SU-DHL-6 (cell line): Measurements from ENCODE around the gene CAP1.
"Not testable (repeated sequence)": the region's sequence is repeated elsewhere in the genome, so short reads cannot be mapped to it uniquely, and the experiment has no call there.

Source experiments
- H2AFZ ChIP-seq: fragments of 200-600 bp; sonication (generic); 2 replicates; pipeline ENCODE4 v1.6.1; 2014; ENCODE audit warnings: low read depth, mild to moderate bottlenecking, moderate library complexity, mixed read lengths, antibody characterized with exemption, low read length; ENCODE audit not compliant: severe bottlenecking
- H3F3A ChIP-seq: fragments of 200-600 bp; shearing (Covaris generic); 2 replicates; pipeline ENCODE4 v1.6.0; 2016; ENCODE audit warnings: antibody characterized with exemption, mild to moderate bottlenecking; ENCODE audit not compliant: insufficient read depth
- H3K27ac ChIP-seq: fragments of 200-600 bp; sonication (generic); 2 replicates; pipeline ENCODE4 v1.5.1; 2016; ENCODE audit warnings: low read depth, mild to moderate bottlenecking, low read length, moderate library complexity, mixed read lengths
- H3K27me3 ChIP-seq: fragments of 200-600 bp; sonication (generic), shearing (Covaris generic); 2 replicates; pipeline ENCODE4 v1.6.0; 2014; ENCODE audit warnings: mild to moderate bottlenecking, low read length
- H3K36me3 ChIP-seq: fragments of 200-600 bp; sonication (generic); 2 replicates; pipeline ENCODE4 v1.6.1; 2014; ENCODE audit warnings: mild to moderate bottlenecking, low read length, mixed read lengths
- H3K4me2 ChIP-seq: fragments of 300-600, 200-600 bp; shearing (Covaris generic), sonication (generic); 2 replicates; pipeline ENCODE4 v1.6.0; 2014; ENCODE audit warnings: low read length, low read depth, mild to moderate bottlenecking; ENCODE audit not compliant: poor library complexity, severe bottlenecking
- H3K4me3 ChIP-seq: fragments of 200-600 bp; sonication (generic); 2 replicates; pipeline ENCODE4 v1.5.1; 2014; ENCODE audit warnings: antibody characterized with exemption, low read length, mild to moderate bottlenecking, mixed read lengths; ENCODE audit not compliant: insufficient read depth, poor library complexity, severe bottlenecking
- H3K79me2 ChIP-seq: fragments of 200-600 bp; sonication (generic); 2 replicates; pipeline ENCODE4 v1.6.1; 2014; ENCODE audit warnings: mild to moderate bottlenecking, low read length, moderate library complexity; ENCODE audit not compliant: insufficient read depth
- H3K9ac ChIP-seq: fragments of 200-600 bp; sonication (generic); 2 replicates; pipeline ENCODE4 v1.7.0; 2014; ENCODE audit warnings: mild to moderate bottlenecking, low read length
- H3K9me2 ChIP-seq: fragments of 200-600 bp; sonication (generic); replicated peaks from 2 replicates; pipeline ENCODE4 v1.6.1; 2014; ENCODE audit warnings: low read length; ENCODE audit not compliant: insufficient read depth
- H3K9me3 ChIP-seq: fragments of 200-600 bp; sonication (generic); 2 replicates; pipeline ENCODE4 v1.6.1; 2014; ENCODE audit warnings: low read length, mixed read lengths; ENCODE audit not compliant: insufficient read depth
- H4K20me1 ChIP-seq: fragments of 200-600 bp; sonication (generic); 2 replicates; pipeline ENCODE4 v1.6.1; 2014; ENCODE audit warnings: low read depth, mild to moderate bottlenecking, antibody characterized with exemption, low read length, moderate library complexity, mixed read lengths
- EZH2phosphoT487 ChIP-seq: fragments of 200-600 bp; sonication (generic), shearing (Covaris generic); conservative IDR thresholded peaks from 2 replicates; pipeline ENCODE4 v1.6.1; 2018; ENCODE audit warnings: mild to moderate bottlenecking, antibody characterized with exemption, low read length, moderate library complexity, mixed read lengths
- TF ChIP-seq, protein P1 (sequence below): fragments of 200-600 bp; sonication (generic); IDR thresholded peaks from one replicate; pipeline ENCODE4 v1.5.1; 2017; ENCODE audit warnings: antibody characterized with exemption, mild to moderate bottlenecking, low read length, moderate library complexity; ENCODE audit not compliant: insufficient read depth, poor library complexity, severe bottlenecking

The CAP1 gene

DNA sequence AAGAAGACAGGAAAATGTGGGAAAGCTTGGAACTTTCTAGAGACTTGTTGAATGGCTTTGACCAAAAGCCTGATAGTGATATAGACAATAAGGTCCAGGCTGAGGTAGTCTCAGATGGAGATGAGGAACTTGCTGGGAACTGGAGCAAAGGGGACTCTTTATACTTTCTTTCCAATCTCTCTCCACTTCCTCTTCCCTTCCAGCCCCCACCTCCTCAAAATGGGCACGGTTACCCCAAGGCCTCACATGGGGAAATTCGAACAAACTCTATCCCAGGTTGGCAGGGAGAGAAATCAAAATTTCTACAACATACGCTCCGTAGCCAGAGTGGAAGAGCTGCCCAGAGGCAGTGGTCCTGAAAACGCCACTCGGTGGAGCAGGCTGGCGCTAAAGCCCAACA is 41.3 kb downstream of the CAP1 start:
- Histone ChIP-seq H3K9ac (no peak overlapping the region), H3K9me2 (no peaks in the 10 kb centered on the region), H3K36me3 (peaks cover 5% of the 10 kb centered on the region; the same call in 1 of the 2 replicates), H3K4me2 (no peak overlapping the region), H3K9me3 (no peaks in the 10 kb centered on the region), H3K27ac (no peak overlapping the region), H3F3A (peaks cover 6% of the 10 kb centered on the region; the same call in 1 of the 2 replicates), H2AFZ (no peak overlapping the region), H4K20me1 (no peaks in the 10 kb centered on the region), H3K79me2 (no peaks in the 10 kb centered on the region), H3K27me3 (no peaks in the 10 kb centered on the region), H3K4me3 (no peak overlapping the region)
- TF ChIP-seq EZH2phosphoT487 = no peak
- TF ChIP-seq, protein P1, sequence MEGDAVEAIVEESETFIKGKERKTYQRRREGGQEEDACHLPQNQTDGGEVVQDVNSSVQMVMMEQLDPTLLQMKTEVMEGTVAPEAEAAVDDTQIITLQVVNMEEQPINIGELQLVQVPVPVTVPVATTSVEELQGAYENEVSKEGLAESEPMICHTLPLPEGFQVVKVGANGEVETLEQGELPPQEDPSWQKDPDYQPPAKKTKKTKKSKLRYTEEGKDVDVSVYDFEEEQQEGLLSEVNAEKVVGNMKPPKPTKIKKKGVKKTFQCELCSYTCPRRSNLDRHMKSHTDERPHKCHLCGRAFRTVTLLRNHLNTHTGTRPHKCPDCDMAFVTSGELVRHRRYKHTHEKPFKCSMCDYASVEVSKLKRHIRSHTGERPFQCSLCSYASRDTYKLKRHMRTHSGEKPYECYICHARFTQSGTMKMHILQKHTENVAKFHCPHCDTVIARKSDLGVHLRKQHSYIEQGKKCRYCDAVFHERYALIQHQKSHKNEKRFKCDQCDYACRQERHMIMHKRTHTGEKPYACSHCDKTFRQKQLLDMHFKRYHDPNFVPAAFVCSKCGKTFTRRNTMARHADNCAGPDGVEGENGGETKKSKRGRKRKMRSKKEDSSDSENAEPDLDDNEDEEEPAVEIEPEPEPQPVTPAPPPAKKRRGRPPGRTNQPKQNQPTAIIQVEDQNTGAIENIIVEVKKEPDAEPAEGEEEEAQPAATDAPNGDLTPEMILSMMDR = no peak

DNA sequence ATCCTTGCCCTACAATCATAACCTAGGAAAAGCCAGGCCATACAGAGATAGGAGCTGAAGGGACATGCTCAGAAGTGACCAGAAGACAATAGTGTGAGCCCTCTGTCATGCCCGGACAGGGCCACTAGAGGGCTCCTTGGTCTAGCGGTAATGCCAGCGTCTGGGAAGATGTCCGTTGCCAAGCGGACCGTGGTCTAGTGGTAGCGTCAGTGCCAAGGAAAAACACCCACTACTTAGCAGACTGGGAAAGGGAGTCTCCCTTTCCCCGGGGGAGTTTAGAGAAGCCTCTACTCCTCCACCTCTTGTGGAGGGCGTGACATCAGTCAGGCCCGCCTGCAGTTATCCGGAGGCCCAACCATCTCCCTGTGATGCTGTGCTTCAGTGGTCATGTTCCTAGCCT is 44.2 kb downstream of the CAP1 start:
- not testable (repeated sequence) for H3K79me2 ChIP-seq, H4K20me1 ChIP-seq, H2AFZ ChIP-seq, H3K27me3 ChIP-seq, H3K9me2 ChIP-seq, H3K9me3 ChIP-seq, H3K4me3 ChIP-seq, H3K27ac ChIP-seq, H3K36me3 ChIP-seq, H3F3A ChIP-seq, H3K9ac ChIP-seq, H3K4me2 ChIP-seq
- TF ChIP-seq, protein P1 = peak; percentile 27

DNA sequence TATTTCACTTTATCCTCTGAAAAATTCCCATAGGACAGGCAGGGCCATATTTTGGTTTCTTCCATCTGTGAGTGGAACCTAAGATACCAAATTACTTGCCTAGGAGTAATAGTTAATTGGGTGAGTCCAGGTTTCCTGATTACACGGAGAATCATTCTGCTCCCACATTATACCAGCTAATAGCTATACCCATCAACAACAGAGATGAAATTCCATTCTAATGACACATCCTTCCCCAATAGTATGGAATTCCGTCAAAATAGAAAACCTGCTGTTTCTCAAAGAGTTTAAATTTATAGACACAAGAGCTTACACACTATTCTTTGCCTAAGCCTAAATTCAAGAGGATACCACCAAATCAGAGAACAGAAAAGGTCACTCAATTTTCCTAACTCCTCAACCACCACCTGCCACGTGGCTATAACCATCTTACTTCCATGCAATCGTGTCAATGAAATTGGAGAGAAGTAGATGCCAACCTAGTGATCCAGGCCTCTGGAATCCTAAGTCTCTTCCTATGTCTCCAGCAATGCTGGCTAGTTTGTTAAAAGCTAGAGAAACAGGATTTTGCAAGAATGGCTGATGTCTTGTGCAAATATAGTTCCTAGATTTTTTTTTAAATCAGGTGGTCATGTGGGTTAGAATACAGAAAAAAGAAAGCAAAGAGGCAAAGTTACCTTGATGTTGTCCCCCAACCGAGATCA is 50.3 kb downstream of the CAP1 start:
- no peak overlapping the region for H3K4me3 ChIP-seq
- H3K9me3 ChIP-seq = no peaks in the 10 kb centered on the region
- H4K20me1 ChIP-seq = no peaks in the 10 kb centered on the region
- peaks cover 20% of the 10 kb centered on the region for H3K79me2 ChIP-seq
- H3K36me3 ChIP-seq = peaks cover 9% of the 10 kb centered on the region; the same call in 1 of the 2 replicates
- H3K4me2 ChIP-seq = no peak overlapping the region
- no peak overlapping the region for H3K9ac ChIP-seq
- H3F3A ChIP-seq = no peaks in the 10 kb centered on the region
- no peak overlapping the region for H2AFZ ChIP-seq
- H3K9me2 ChIP-seq = no peaks in the 10 kb centered on the region
- H3K27ac ChIP-seq = no peak overlapping the region
- TF ChIP-seq, protein P1 = no peak
- no peak for TF ChIP-seq EZH2phosphoT487
- no peaks in the 10 kb centered on the region for H3K27me3 ChIP-seq
